OCI-LY3 (cell line): ENCODE measurements around the gene SH3PXD2A.

Experiments
- CTCF ChIP-seq: fragments of 200-600, 300-600 bp; sonication (generic); IDR thresholded peaks from 2 replicates; pipeline ENCODE4 v1.5.1; 2014; ENCODE audit warnings: antibody characterized with exemption, low read length, low read depth
- EZH2phosphoT487 ChIP-seq: fragments of 200-600 bp; shearing (Covaris generic); IDR thresholded peaks from 2 replicates; pipeline ENCODE4 v1.6.1; 2018; ENCODE audit warnings: antibody characterized with exemption, mixed run types, low read depth

GRCh38 chr10:103749779-103750178 is 105.6 kb downstream of the SH3PXD2A start:
- no peak for TF ChIP-seq CTCF
- no peak for TF ChIP-seq EZH2phosphoT487
